GM13976 (cell line): Measurements from ENCODE around the gene CEP126.
A peak's percentile ranks its signal among the peaks of the same experiment; 100 is the strongest.

Experiments used
- DNase-seq: peaks from one replicate; pipeline ENCODE4 v3.0.0; 2012; ENCODE audit warnings: low spot score
- CTCF ChIP-seq: IDR thresholded peaks from 2 replicates; pipeline ENCODE4 v1.5.1; 2012; ENCODE audit warnings: borderline replicate concordance, mild to moderate bottlenecking; ENCODE audit not compliant: insufficient read depth; ENCODE audit errors: extremely low read depth, missing control alignments, control extremely low read depth
- in situ Hi-C: fragments of 300-500 bp; cut with MboI; formaldehyde crosslinking; loops from one replicate; pipeline ENCODE4 v1.12.0; 2022; ENCODE audit warnings: low sequenced_read_pairs, mixed read lengths, inconsistent platforms; ENCODE audit not compliant: unreplicated experiment

CEP126 gene

GRCh38 chr11:102047305-102047924, 132.6 kb downstream of the CEP126 start, which contains the start of gene CFAP300:
TSS of gene CFAP300 (plus strand) at chr11:102047437. CDS start at chr11:102047471, 34 bp downstream.
- DNase-seq: peak; percentile 49

More at GRCh38 chr11:102047305-102047924, 132.6 kb downstream of the CEP126 start, which contains the start of gene CFAP300:
- in situ Hi-C loops: no loop called here
- TF ChIP-seq CTCF: no peak
